Stomach (tissue), 4 donors: ENCODE data around the gene OPCML.

Experiments
- CTCF ChIP-seq, 7 experiments: fragments of 450-650 bp in 4 of 7; fragments of 200-600 bp in 3 of 7; sonication (generic) in 3 of 7; IDR thresholded peaks; one replicate each; pipeline ENCODE4 v1.5.1; 2016 to 2019; ENCODE audit warnings: antibody characterized with exemption in 7 of 7, control low read depth in 2 of 7, mild to moderate bottlenecking in 1 of 7
- POLR2A ChIP-seq, 4 donors: fragments of 450-650 bp; IDR thresholded peaks; one replicate each; pipeline ENCODE4 v1.6.1; 2016; ENCODE audit warnings: antibody characterized with exemption in 4 of 4, control low read depth in 2 of 4, mild to moderate bottlenecking in 1 of 4, moderate library complexity in 1 of 4

GRCh38 chr11:133385781-133386180, 146.5 kb downstream of the OPCML start:
- TF ChIP-seq POLR2A (IDR thresholded peaks at IDR 0.05) (no peak), CTCF (IDR thresholded peaks at IDR 0.05) (no peak)
